GM18526 (cell line): ENCODE data around the gene C2orf68.

Source experiments
- POLR2A ChIP-seq: IDR thresholded peaks from 3 replicates; pipeline ENCODE4 v1.6.1; 2011; ENCODE audit not compliant: insufficient read length; ENCODE audit errors: extremely low read depth

The C2orf68 gene

GRCh38 chr2:85611705-85612587 is at the start of gene C2orf68:
Gene C2orf68 (minus strand): TSS chr2:85612066. CDS start chr2:85611984, 82 bp downstream.
- TF ChIP-seq POLR2A, result peak; percentile 73

- no peak for TF ChIP-seq POLR2A
Observed at GRCh38 chr2:85661139-85661858, 49.4 kb upstream of the C2orf68 start.

GRCh38 chr2:85660725-85661124 is 48.9 kb upstream of the C2orf68 start:
- TF ChIP-seq POLR2A, result no peak

GRCh38 chr2:85659324-85659981 is 47.6 kb upstream of the C2orf68 start:
- no peak for TF ChIP-seq POLR2A

GRCh38 chr2:85656468-85656867 is 44.6 kb upstream of the C2orf68 start:
- TF ChIP-seq POLR2A, result no peak

GRCh38 chr2:85655961-85656417 is 44.1 kb upstream of the C2orf68 start:
- TF ChIP-seq POLR2A, result no peak

GRCh38 chr2:85653996-85654395 is 42.1 kb upstream of the C2orf68 start:
- no peak for TF ChIP-seq POLR2A

GRCh38 chr2:85652056-85652455 is 40.2 kb upstream of the C2orf68 start:
- no peak for TF ChIP-seq POLR2A

GRCh38 chr2:85651097-85651496 is 39.2 kb upstream of the C2orf68 start:
- no peak for TF ChIP-seq POLR2A

GRCh38 chr2:85650456-85650855 is 38.6 kb upstream of the C2orf68 start:
- TF ChIP-seq POLR2A, result no peak

- TF ChIP-seq POLR2A, result no peak
Observed at GRCh38 chr2:85649201-85650190, 37.6 kb upstream of the C2orf68 start.

GRCh38 chr2:85648619-85649018 is 36.8 kb upstream of the C2orf68 start:
- TF ChIP-seq POLR2A, result no peak

GRCh38 chr2:85647823-85648526 is 36.1 kb upstream of the C2orf68 start:
- TF ChIP-seq POLR2A, result no peak

GRCh38 chr2:85646166-85646565 is 34.3 kb upstream of the C2orf68 start:
- no peak for TF ChIP-seq POLR2A
